ENCODE measurements around the gene ARHGDIG.

Gene ARHGDIG

GRCh38 chr16:305916-306626 is 25.7 kb downstream of the ARHGDIG start:
- no peak overlapping the region for H3K4me3 ChIP-seq (ENCODE audit: low read depth, low read length)
- TF ChIP-seq CTCF (IDR thresholded peaks at IDR 0.05; ENCODE audit: low read depth, low read length): no peak

GRCh38 chr16:306911-307370 is 26.6 kb downstream of the ARHGDIG start:
- no peak for TF ChIP-seq CTCF (IDR thresholded peaks at IDR 0.05; ENCODE audit: low read depth, low read length)
- H3K4me3 ChIP-seq (ENCODE audit: low read depth, low read length): no peak overlapping the region

GRCh38 chr16:307691-308312 is 27.4 kb downstream of the ARHGDIG start:
- TF ChIP-seq CTCF (IDR thresholded peaks at IDR 0.05; ENCODE audit: low read depth, low read length): no peak
- no peak overlapping the region for H3K4me3 ChIP-seq (ENCODE audit: low read depth, low read length)

- no peak for TF ChIP-seq CTCF (IDR thresholded peaks at IDR 0.05; ENCODE audit: low read depth, low read length)
- H3K4me3 ChIP-seq (ENCODE audit: low read depth, low read length): no peak overlapping the region
Observed at GRCh38 chr16:309476-309875, 29.1 kb downstream of the ARHGDIG start.

DNA sequence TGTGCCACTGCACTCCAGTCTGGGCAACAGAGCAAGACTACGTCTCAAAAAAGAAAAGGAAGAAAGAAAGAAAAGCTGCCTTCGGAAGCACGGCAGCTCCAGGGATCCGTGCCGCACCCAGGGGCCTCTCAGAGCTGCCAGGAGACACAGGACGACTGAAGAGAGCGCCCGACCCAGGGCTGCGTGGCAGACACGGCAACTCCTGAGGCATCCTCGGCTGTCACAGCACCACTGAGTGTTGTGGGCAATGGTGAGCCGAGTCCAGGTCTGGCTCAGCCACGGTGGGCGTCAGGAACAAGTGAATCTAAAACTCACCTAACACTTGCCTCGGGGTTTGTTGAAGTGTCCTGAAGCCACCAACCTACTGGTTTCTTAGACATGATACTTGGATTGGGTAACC is 31.3 kb downstream of the ARHGDIG start:
- TF ChIP-seq CTCF (IDR thresholded peaks at IDR 0.05; ENCODE audit: low read depth, low read length): no peak
- no peak overlapping the region for H3K4me3 ChIP-seq (ENCODE audit: low read depth, low read length)

DNA sequence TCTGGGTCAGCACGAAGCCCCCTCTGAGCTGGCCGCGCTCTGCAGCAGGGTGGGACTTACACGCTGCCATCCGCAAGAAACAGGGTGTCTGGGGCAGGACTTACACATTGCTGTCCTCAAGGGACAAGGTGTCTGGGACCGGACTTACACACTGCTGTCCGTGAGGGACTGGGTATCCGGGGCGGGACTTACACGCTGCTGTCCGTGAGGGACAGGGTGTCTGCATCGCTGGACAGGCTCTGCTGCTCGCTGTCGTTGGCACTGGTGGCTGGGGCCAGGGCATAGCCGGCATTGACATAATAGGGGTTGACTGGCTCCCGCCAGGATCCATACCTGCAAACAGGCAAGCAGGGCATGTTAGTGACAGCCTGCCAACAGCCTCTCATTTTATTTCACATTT is 34.0 kb downstream of the ARHGDIG start:
- no peak for TF ChIP-seq CTCF (IDR thresholded peaks at IDR 0.05; ENCODE audit: low read depth, low read length)
- H3K4me3 ChIP-seq (ENCODE audit: low read depth, low read length): no peak overlapping the region

DNA sequence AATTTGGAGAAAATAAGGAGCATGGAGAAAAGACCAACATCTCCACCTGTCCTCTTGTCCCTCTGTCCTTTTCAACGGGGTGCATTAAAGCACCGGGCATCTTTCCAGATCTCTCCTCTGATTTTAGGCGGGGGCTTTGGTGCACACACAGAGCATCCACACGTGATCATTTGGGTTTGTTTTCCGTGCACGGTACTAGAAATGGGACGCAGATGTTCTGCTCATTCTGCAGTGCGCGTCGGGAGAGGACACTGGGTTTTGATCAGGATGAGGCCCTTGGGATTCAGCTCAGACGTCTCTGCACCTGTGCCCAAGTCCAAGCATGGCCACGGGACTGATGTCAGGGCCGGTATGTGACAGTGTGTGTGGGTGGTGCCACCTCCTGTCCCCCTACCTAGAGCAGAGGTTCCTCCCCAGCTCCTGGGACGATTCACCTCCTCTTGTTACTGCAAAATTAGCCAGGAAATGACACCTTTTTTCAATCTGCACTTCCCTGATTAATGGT is 34.5 kb downstream of the ARHGDIG start:
- H3K4me3 ChIP-seq (ENCODE audit: low read depth, low read length): no peak overlapping the region
- no peak for TF ChIP-seq CTCF (IDR thresholded peaks at IDR 0.05; ENCODE audit: low read depth, low read length)
